ENCODE measurements around the gene ACBD5. TPM values are rescaled to one million over a fixed set of nuclear protein-coding genes. Genes with fewer than 3 reads are reported as not detected.
A peak's percentile ranks its signal among the peaks of the same experiment; 100 is the strongest.

ACBD5 gene
- total and polyA plus RNA-seq, 4 donors = 7.3 to 25.9 (median 17.8) TPM

- Histone ChIP-seq H3K36me3 (ENCODE audit: control insufficient read depth in 1 of 2, insufficient read depth in 2 of 2, low read length in 1 of 2) (peaks cover 0 to 7% of the 10 kb centered on the region in 2 donors), H3K27ac (ENCODE audit: low read depth in 1 of 2, low read length in 2 of 2) (no peak overlapping the region), H3K9me3 (ENCODE audit: control insufficient read depth, low read length) (no peaks in the 10 kb centered on the region), H3K27me3 (ENCODE audit: control insufficient read depth in 1 of 2, insufficient read depth in 2 of 2, low read length in 1 of 2) (no peaks in the 10 kb centered on the region), H3K4me1 (ENCODE audit: control insufficient read depth in 1 of 2, insufficient read depth in 2 of 2, low read length in 2 of 2) (peaks cover 0 to 6% of the 10 kb centered on the region in 2 donors), H3K4me3 (ENCODE audit: low read length in 2 of 2) (peak overlapping the region in 1 of 2 donors; percentile 32)
- ATAC-seq (ENCODE audit: low FRiP score) (no peak), DNase-seq (no peak)
- intact Hi-C loops (cut with DNase I) = no loop called here
Observed at GRCh38 chr10:27152687-27153086, 87.9 kb downstream of the ACBD5 start.

- Histone ChIP-seq H3K4me3 (ENCODE audit: low read length in 2 of 2) (no peak overlapping the region), H3K36me3 (ENCODE audit: control insufficient read depth in 1 of 2, insufficient read depth in 2 of 2, low read length in 1 of 2) (peaks cover 0 to 15% of the 10 kb centered on the region in 2 donors), H3K27me3 (ENCODE audit: control insufficient read depth in 1 of 2, insufficient read depth in 2 of 2, low read length in 1 of 2) (no peaks in the 10 kb centered on the region), H3K27ac (ENCODE audit: low read depth in 1 of 2, low read length in 2 of 2) (no peak overlapping the region), H3K4me1 (ENCODE audit: control insufficient read depth in 1 of 2, insufficient read depth in 2 of 2, low read length in 2 of 2) (peaks cover 0 to 6% of the 10 kb centered on the region in 2 donors), H3K9me3 (ENCODE audit: control insufficient read depth, low read length) (no peaks in the 10 kb centered on the region)
- DNase-seq (no peak), ATAC-seq (ENCODE audit: low FRiP score) (no peak)
- 91 to 94% methylated on average over 1 of the region's 1 CpG for WGBS, 2 donors
- intact Hi-C loops (cut with DNase I) = no loop called here
Observed at GRCh38 chr10:27150261-27150660, 90.3 kb downstream of the ACBD5 start.

- H3K36me3 ChIP-seq (ENCODE audit: control insufficient read depth in 1 of 2, insufficient read depth in 2 of 2, low read length in 1 of 2) = peaks cover 2 to 15% of the 10 kb centered on the region in 2 donors
- no peaks in the 10 kb centered on the region for H3K27me3 ChIP-seq (ENCODE audit: control insufficient read depth in 1 of 2, insufficient read depth in 2 of 2, low read length in 1 of 2)
- peaks cover 0 to 2% of the 10 kb centered on the region in 2 donors for H3K4me1 ChIP-seq (ENCODE audit: control insufficient read depth in 1 of 2, insufficient read depth in 2 of 2, low read length in 2 of 2)
- H3K9me3 ChIP-seq (ENCODE audit: control insufficient read depth, low read length) = no peaks in the 10 kb centered on the region
- intact Hi-C loops (cut with DNase I) = no loop called here
- H3K4me3 ChIP-seq (ENCODE audit: low read length in 2 of 2) = no peak overlapping the region
- ATAC-seq (ENCODE audit: low FRiP score) (no peak), DNase-seq (no peak)
- H3K27ac ChIP-seq (ENCODE audit: low read depth in 1 of 2, low read length in 2 of 2) = no peak overlapping the region
- 71 to 78% methylated on average over 5 of the region's 5 CpGs for WGBS, 2 donors
Observed at GRCh38 chr10:27147701-27148100, 92.9 kb downstream of the ACBD5 start.

GRCh38 chr10:27145937-27146336 is 94.7 kb downstream of the ACBD5 start:
- H3K27me3 ChIP-seq (ENCODE audit: control insufficient read depth in 1 of 2, insufficient read depth in 2 of 2, low read length in 1 of 2) = no peaks in the 10 kb centered on the region
- H3K36me3 ChIP-seq (ENCODE audit: control insufficient read depth in 1 of 2, insufficient read depth in 2 of 2, low read length in 1 of 2) = peaks cover 2 to 15% of the 10 kb centered on the region in 2 donors
- ATAC-seq (ENCODE audit: low FRiP score) (no peak), DNase-seq (no peak)
- intact Hi-C loops (cut with DNase I) = no loop called here
- H3K4me3 ChIP-seq (ENCODE audit: low read length in 2 of 2) = no peak overlapping the region
- no peaks in the 10 kb centered on the region for H3K9me3 ChIP-seq (ENCODE audit: control insufficient read depth, low read length)
- H3K4me1 ChIP-seq (ENCODE audit: control insufficient read depth in 1 of 2, insufficient read depth in 2 of 2, low read length in 2 of 2) = no peaks in the 10 kb centered on the region
- H3K27ac ChIP-seq (ENCODE audit: low read depth in 1 of 2, low read length in 2 of 2) = no peak overlapping the region

Other genes starting within 250 kb of the ACBD5 start
- 10 to 100 TPM in 1 of 2 donors, 1 to 10 TPM in 1; 5.8 to 15.8 TPM for gene ANKRD26, start 140.3 kb downstream of the ACBD5 start, total RNA-seq
- gene ANKRD26, start 140.3 kb downstream of the ACBD5 start, polyA plus RNA-seq = 1 to 10 TPM; 2.6 TPM
- 10 to 100 TPM; 75.1 to 75.8 TPM for gene YME1L1, start 86.4 kb downstream of the ACBD5 start, total RNA-seq
- gene YME1L1, start 86.4 kb downstream of the ACBD5 start, polyA plus RNA-seq = 10 to 100 TPM; 41.5 to 46.1 TPM
- 1 to 10 TPM; 5.3 to 7.7 TPM for gene MASTL, start 85.4 kb downstream of the ACBD5 start, total RNA-seq
- gene MASTL, start 85.4 kb downstream of the ACBD5 start, polyA plus RNA-seq = 1 to 10 TPM; 2.4 to 5.2 TPM